ENCODE data around the gene SOS1. TPM values are rescaled to one million over a fixed set of nuclear protein-coding genes. Genes with fewer than 3 reads are reported as not detected.
"Not testable (repeated sequence)": the region's sequence is repeated elsewhere in the genome, so short reads cannot be mapped to it uniquely, and the experiment has no call there.

The SOS1 gene
- total and polyA plus RNA-seq, 2 experiments from 2014 or later, result 5.0 to 22.0 TPM

GRCh38 chr2:38940746-38941145, 180.1 kb downstream of the SOS1 start:
- no peaks in the 10 kb centered on the region for H3K27me3 ChIP-seq (replicated peaks; ENCODE audit: insufficient read depth)
- no peaks in the 10 kb centered on the region for H4K20me1 ChIP-seq (ENCODE audit: insufficient read depth)
- no peak overlapping the region for H3K4me3 ChIP-seq
- H3K9me3 ChIP-seq (ENCODE audit: low read depth), result no peaks in the 10 kb centered on the region
- H3F3A ChIP-seq (ENCODE audit: insufficient read depth), result peaks cover 9% of the 10 kb centered on the region
- no peak overlapping the region for H3K4me2 ChIP-seq (ENCODE audit: unreplicated experiment)
- no peaks in the 10 kb centered on the region for H3K9me2 ChIP-seq (ENCODE audit: insufficient read depth)
- no peak overlapping the region for H3K27ac ChIP-seq
- no peaks in the 10 kb centered on the region for H3K79me2 ChIP-seq (ENCODE audit: insufficient read depth)
- no peak overlapping the region for H2AFZ ChIP-seq
- TF ChIP-seq EZH2 (IDR thresholded peaks at IDR 0.05; ENCODE audit: insufficient read depth, poor library complexity, severe bottlenecking) (no peak), EZH2phosphoT487 (IDR thresholded peaks at IDR 0.05; ENCODE audit: insufficient read depth, low read depth) (no peak)
- in situ Hi-C loops (cut with MboI), result no loop called here
- WGBS, 2 experiments (ENCODE audit: low coverage in 1 of 2, low lambda C conversion rate in 2 of 2, missing lambda C conversion rate in 2 of 2), result 56 to 70% methylated on average over 1 of the region's 1 CpG
- no peak for DNase-seq
- no peak overlapping the region for H3K9ac ChIP-seq
- peaks cover 16% of the 10 kb centered on the region for H3K4me1 ChIP-seq (ENCODE audit: insufficient read depth)
- no peaks in the 10 kb centered on the region for H3K36me3 ChIP-seq (ENCODE audit: low read depth)

GRCh38 chr2:38937548-38937947, 183.3 kb downstream of the SOS1 start:
- in situ Hi-C loops (cut with MboI), result no loop called here
- H3K79me2 ChIP-seq (ENCODE audit: insufficient read depth), result no peaks in the 10 kb centered on the region

GRCh38 chr2:38936516-38936915, 184.3 kb downstream of the SOS1 start:
- H3K4me2 ChIP-seq (ENCODE audit: unreplicated experiment); H4K20me1 ChIP-seq (ENCODE audit: insufficient read depth); H3K27me3 ChIP-seq (replicated peaks; ENCODE audit: insufficient read depth); H3K9me2 ChIP-seq (ENCODE audit: insufficient read depth); H3K36me3 ChIP-seq (ENCODE audit: low read depth); H2AFZ ChIP-seq; H3K9ac ChIP-seq; DNase-seq; in situ Hi-C loops (cut with MboI); H3K4me3 ChIP-seq; H3K27ac ChIP-seq; H3K9me3 ChIP-seq (ENCODE audit: low read depth); H3K79me2 ChIP-seq (ENCODE audit: insufficient read depth): not testable (repeated sequence)
- Histone ChIP-seq H3F3A (ENCODE audit: insufficient read depth) (peaks cover 17% of the 10 kb centered on the region), H3K4me1 (ENCODE audit: insufficient read depth) (peaks cover 40% of the 10 kb centered on the region)
- WGBS, 2 experiments (ENCODE audit: low coverage in 1 of 2, low lambda C conversion rate in 2 of 2, missing lambda C conversion rate in 2 of 2), result 85 to 90% methylated on average over 6 of the region's 6 CpGs

More at GRCh38 chr2:38937548-38937947, 183.3 kb downstream of the SOS1 start:
- DNase-seq, result peak; percentile 17
- Histone ChIP-seq H3K4me3 (no peak overlapping the region), H2AFZ (no peak overlapping the region), H3K9me2 (ENCODE audit: insufficient read depth) (no peaks in the 10 kb centered on the region), H3K4me2 (ENCODE audit: unreplicated experiment) (no peak overlapping the region), H3K27me3 (replicated peaks; ENCODE audit: insufficient read depth) (no peaks in the 10 kb centered on the region), H3K9ac (no peak overlapping the region), H4K20me1 (ENCODE audit: insufficient read depth) (no peaks in the 10 kb centered on the region), H3K4me1 (ENCODE audit: insufficient read depth) (peaks cover 40% of the 10 kb centered on the region), H3K27ac (no peak overlapping the region), H3K36me3 (ENCODE audit: low read depth) (no peaks in the 10 kb centered on the region), H3F3A (ENCODE audit: insufficient read depth) (peaks cover 17% of the 10 kb centered on the region), H3K9me3 (ENCODE audit: low read depth) (no peaks in the 10 kb centered on the region)
- TF ChIP-seq EZH2phosphoT487 (IDR thresholded peaks at IDR 0.05; ENCODE audit: insufficient read depth, low read depth) (no peak), EZH2 (IDR thresholded peaks at IDR 0.05; ENCODE audit: insufficient read depth, poor library complexity, severe bottlenecking) (no peak)
- 77 to 81% methylated on average over 3 of the region's 3 CpGs for WGBS, 2 experiments (ENCODE audit: low coverage in 1 of 2, low lambda C conversion rate in 2 of 2, missing lambda C conversion rate in 2 of 2)

- 41 to 46% methylated on average over 4 of the region's 4 CpGs for WGBS, 2 experiments (ENCODE audit: low coverage in 1 of 2, low lambda C conversion rate in 2 of 2, missing lambda C conversion rate in 2 of 2)
- H3K4me3 ChIP-seq, result peak overlapping the region; percentile 37
- in situ Hi-C loops (cut with MboI), result no loop called here
Observed at GRCh38 chr2:38935568-38936172, 185.2 kb downstream of the SOS1 start.

More at GRCh38 chr2:38935568-38936172, 185.2 kb downstream of the SOS1 start:
- no peaks in the 10 kb centered on the region for H3K36me3 ChIP-seq (ENCODE audit: low read depth)
- H3K4me2 ChIP-seq (ENCODE audit: unreplicated experiment), result peak overlapping the region; percentile 45
- no peak overlapping the region for H3K9ac ChIP-seq
- no peaks in the 10 kb centered on the region for H3K79me2 ChIP-seq (ENCODE audit: insufficient read depth)
- peak; percentile 74 for DNase-seq
- H3K27ac ChIP-seq, result 0 out of 2 replicates have a peak overlapping the region, but pooled peaks have one; percentile 3
- no peaks in the 10 kb centered on the region for H3K9me3 ChIP-seq (ENCODE audit: low read depth)
- peaks cover 17% of the 10 kb centered on the region for H3F3A ChIP-seq (ENCODE audit: insufficient read depth)
- no peaks in the 10 kb centered on the region for H3K27me3 ChIP-seq (replicated peaks; ENCODE audit: insufficient read depth)
- H3K4me1 ChIP-seq (ENCODE audit: insufficient read depth), result peaks cover 40% of the 10 kb centered on the region
- no peak for TF ChIP-seq EZH2 (IDR thresholded peaks at IDR 0.05; ENCODE audit: insufficient read depth, poor library complexity, severe bottlenecking)
- no peak for TF ChIP-seq EZH2phosphoT487 (IDR thresholded peaks at IDR 0.05; ENCODE audit: insufficient read depth, low read depth)
- no peak overlapping the region for H2AFZ ChIP-seq
- H3K9me2 ChIP-seq (ENCODE audit: insufficient read depth), result no peaks in the 10 kb centered on the region
- no peaks in the 10 kb centered on the region for H4K20me1 ChIP-seq (ENCODE audit: insufficient read depth)

Data from GM23248 (cell line).